ENCODE data around the gene KPNB1.
"Not testable (repeated sequence)": the region's sequence is repeated elsewhere in the genome, so short reads cannot be mapped to it uniquely, and the experiment has no call there.

DNA sequence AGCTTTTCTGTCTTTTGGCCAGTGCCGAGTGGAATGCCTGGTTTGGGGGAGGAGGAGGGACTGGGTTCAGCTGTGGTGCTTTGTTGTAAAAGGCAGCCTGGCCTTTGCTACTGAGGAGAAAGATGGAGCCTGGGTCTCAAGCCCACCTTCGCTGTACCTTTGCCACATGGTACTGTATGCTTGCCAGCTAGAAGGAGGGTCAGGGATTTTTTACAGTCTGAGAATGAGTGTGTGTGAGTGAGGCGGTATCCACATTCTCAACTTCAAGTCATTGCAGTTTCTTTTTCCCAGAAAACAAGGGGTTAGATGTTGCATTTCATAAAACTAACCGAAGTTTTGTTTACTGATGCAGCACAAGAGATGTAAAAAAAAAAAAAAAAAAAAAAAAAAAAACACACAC lies 33.0 kb downstream of the KPNB1 start:
- TF ChIP-seq, protein P1, sequence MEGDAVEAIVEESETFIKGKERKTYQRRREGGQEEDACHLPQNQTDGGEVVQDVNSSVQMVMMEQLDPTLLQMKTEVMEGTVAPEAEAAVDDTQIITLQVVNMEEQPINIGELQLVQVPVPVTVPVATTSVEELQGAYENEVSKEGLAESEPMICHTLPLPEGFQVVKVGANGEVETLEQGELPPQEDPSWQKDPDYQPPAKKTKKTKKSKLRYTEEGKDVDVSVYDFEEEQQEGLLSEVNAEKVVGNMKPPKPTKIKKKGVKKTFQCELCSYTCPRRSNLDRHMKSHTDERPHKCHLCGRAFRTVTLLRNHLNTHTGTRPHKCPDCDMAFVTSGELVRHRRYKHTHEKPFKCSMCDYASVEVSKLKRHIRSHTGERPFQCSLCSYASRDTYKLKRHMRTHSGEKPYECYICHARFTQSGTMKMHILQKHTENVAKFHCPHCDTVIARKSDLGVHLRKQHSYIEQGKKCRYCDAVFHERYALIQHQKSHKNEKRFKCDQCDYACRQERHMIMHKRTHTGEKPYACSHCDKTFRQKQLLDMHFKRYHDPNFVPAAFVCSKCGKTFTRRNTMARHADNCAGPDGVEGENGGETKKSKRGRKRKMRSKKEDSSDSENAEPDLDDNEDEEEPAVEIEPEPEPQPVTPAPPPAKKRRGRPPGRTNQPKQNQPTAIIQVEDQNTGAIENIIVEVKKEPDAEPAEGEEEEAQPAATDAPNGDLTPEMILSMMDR (IDR thresholded peaks at IDR 0.05), result not testable (repeated sequence)
- not testable (repeated sequence) for TF ChIP-seq POLR2A (IDR thresholded peaks at IDR 0.05)
